ENCODE data around the gene GGT1.
A peak's percentile ranks its signal among the peaks of the same experiment; 100 is the strongest.
"Not testable (repeated sequence)": the region's sequence is repeated elsewhere in the genome, so short reads cannot be mapped to it uniquely, and the experiment has no call there.

DNA sequence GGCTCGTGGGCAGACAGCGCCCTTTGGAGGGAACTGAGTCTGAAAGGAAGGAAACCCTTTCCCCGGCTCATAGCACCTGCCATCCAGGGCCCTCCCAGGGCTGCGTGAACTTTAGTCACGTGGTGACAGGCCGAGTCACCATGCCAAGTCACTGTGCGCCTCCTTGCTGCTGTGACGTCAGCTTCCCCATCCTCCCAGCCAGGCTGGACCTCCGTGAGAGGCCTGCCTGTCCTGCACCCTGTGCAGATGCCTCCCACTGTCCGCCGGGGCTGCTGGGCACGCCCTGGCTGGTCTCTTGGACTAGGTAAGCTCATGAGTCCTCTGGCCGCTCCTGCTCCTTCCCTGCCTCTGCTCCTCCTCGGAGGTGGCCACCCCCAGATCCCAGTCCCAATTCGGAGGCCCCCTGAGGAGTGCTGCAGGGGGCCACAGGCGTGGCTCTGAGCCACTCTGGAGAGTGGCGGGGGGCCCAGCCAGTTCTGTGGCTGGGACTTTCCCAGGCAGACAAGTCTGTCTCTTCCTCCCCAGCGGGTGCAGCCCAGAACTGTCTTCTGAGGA is 4.5 kb downstream of the GGT1 start:
- TF ChIP-seq, protein P1, sequence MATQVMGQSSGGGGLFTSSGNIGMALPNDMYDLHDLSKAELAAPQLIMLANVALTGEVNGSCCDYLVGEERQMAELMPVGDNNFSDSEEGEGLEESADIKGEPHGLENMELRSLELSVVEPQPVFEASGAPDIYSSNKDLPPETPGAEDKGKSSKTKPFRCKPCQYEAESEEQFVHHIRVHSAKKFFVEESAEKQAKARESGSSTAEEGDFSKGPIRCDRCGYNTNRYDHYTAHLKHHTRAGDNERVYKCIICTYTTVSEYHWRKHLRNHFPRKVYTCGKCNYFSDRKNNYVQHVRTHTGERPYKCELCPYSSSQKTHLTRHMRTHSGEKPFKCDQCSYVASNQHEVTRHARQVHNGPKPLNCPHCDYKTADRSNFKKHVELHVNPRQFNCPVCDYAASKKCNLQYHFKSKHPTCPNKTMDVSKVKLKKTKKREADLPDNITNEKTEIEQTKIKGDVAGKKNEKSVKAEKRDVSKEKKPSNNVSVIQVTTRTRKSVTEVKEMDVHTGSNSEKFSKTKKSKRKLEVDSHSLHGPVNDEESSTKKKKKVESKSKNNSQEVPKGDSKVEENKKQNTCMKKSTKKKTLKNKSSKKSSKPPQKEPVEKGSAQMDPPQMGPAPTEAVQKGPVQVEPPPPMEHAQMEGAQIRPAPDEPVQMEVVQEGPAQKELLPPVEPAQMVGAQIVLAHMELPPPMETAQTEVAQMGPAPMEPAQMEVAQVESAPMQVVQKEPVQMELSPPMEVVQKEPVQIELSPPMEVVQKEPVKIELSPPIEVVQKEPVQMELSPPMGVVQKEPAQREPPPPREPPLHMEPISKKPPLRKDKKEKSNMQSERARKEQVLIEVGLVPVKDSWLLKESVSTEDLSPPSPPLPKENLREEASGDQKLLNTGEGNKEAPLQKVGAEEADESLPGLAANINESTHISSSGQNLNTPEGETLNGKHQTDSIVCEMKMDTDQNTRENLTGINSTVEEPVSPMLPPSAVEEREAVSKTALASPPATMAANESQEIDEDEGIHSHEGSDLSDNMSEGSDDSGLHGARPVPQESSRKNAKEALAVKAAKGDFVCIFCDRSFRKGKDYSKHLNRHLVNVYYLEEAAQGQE (IDR thresholded peaks at IDR 0.05; ENCODE audit: insufficient replicate concordance, low read depth): not testable (repeated sequence)
- TF ChIP-seq, protein P2, sequence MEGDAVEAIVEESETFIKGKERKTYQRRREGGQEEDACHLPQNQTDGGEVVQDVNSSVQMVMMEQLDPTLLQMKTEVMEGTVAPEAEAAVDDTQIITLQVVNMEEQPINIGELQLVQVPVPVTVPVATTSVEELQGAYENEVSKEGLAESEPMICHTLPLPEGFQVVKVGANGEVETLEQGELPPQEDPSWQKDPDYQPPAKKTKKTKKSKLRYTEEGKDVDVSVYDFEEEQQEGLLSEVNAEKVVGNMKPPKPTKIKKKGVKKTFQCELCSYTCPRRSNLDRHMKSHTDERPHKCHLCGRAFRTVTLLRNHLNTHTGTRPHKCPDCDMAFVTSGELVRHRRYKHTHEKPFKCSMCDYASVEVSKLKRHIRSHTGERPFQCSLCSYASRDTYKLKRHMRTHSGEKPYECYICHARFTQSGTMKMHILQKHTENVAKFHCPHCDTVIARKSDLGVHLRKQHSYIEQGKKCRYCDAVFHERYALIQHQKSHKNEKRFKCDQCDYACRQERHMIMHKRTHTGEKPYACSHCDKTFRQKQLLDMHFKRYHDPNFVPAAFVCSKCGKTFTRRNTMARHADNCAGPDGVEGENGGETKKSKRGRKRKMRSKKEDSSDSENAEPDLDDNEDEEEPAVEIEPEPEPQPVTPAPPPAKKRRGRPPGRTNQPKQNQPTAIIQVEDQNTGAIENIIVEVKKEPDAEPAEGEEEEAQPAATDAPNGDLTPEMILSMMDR (IDR thresholded peaks at IDR 0.05; ENCODE audit: insufficient read depth, low read length): not testable (repeated sequence)
- TF ChIP-seq GABPA (IDR thresholded peaks at IDR 0.05; ENCODE audit: low read depth); SPI1 (IDR thresholded peaks at IDR 0.05; ENCODE audit: borderline replicate concordance, low read depth): not testable (repeated sequence)
- peak; percentile 56; the same call in 1 of the 2 replicates for TF ChIP-seq POLR2AphosphoS5 (IDR thresholded peaks at IDR 0.05; ENCODE audit: low read depth)

Data from HL-60 (cell line).